Endothelial cell of umbilical vein (primary cell): ENCODE data around the gene INPP5A. TPM values are rescaled to one million over a fixed set of nuclear protein-coding genes. Genes with fewer than 3 reads are reported as not detected.

ENCODE experiments used
- BruUV-seq: library from RNA; stranded (reverse); fragments of 400-500 nt; replicated peaks from 2 replicates; lab custom pipeline; 2021; lab: Mats Ljungman, UMichigan
- CTCF ChIA-PET: fragments of 300-600, 350-600 bp; sonication (Branson Sonifier 250); formaldehyde crosslinking; loops from one replicate; lab custom pipeline; 2021; ENCODE audit warnings: antibody characterized with exemption, inconsistent platforms; lab: Charles Lee
- POLR2A ChIA-PET: fragments of 300-600, 350-600 bp; sonication (Branson Sonifier 250); formaldehyde crosslinking; loops from one replicate; lab custom pipeline; 2021; ENCODE audit warnings: antibody characterized with exemption, inconsistent platforms; lab: Charles Lee
- DNase-seq: peaks from one replicate; pipeline ENCODE4 v3.0.0-alpha.2; 2011; ENCODE audit warnings: low read depth, low spot score
- FAIRE-seq: peaks from 2 replicates; lab custom pipeline; 2011; peaks lifted over from hg19 to GRCh38; lab: Jason Lieb, UNC
- H2AFZ ChIP-seq: 2 replicates; pipeline ENCODE4 v1.6.0; 2012; ENCODE audit warnings: low read depth, low read length, control low read depth, inconsistent platforms
- H3K27ac ChIP-seq: 2 replicates; pipeline ENCODE4 v1.5.1; 2011; ENCODE audit warnings: low read depth, mild to moderate bottlenecking, control low read depth, low read length, moderate library complexity; ENCODE audit not compliant: insufficient read depth
- H3K27me3 ChIP-seq, 2 experiments: 2 replicates each; pipeline versions ENCODE4 v1.6.0 to v1.6.1; 2011; ENCODE audit warnings: low read length in 2 of 2, mixed read lengths in 1 of 2; ENCODE audit not compliant: control insufficient read depth in 2 of 2, insufficient read depth in 2 of 2
- H3K36me3 ChIP-seq, 2 experiments: 2 replicates in 1 of 2; 3 replicates in 1 of 2; pipeline ENCODE4 v1.5.1; 2011; ENCODE audit warnings: low read length in 2 of 2, mild to moderate bottlenecking in 1 of 2, moderate library complexity in 1 of 2; ENCODE audit not compliant: control insufficient read depth in 2 of 2, insufficient read depth in 2 of 2; ENCODE audit errors: extremely low read depth in 1 of 2
- H3K4me1 ChIP-seq: 3 replicates; pipeline ENCODE4 v1.5.1; 2011; ENCODE audit warnings: mild to moderate bottlenecking, low read length; ENCODE audit not compliant: control insufficient read depth, insufficient read depth; ENCODE audit errors: extremely low read depth
- H3K4me2 ChIP-seq: 2 replicates; pipeline ENCODE4 v1.6.1; 2011; ENCODE audit warnings: low read length, control low read depth, mixed read lengths; ENCODE audit not compliant: insufficient read depth
- H3K4me3 ChIP-seq, 3 experiments: fragments of 200-600 bp in 1 of 3; sonication (generic), shearing (Covaris generic) in 1 of 3; replicated peaks in 1 of 3; 2 replicates each; pipeline ENCODE4 v1.5.1; 2011 to 2016; ENCODE audit warnings: control low read depth in 3 of 3, low read length in 3 of 3, mild to moderate bottlenecking in 2 of 3, inconsistent platforms in 1 of 3, low read depth in 1 of 3, moderate library complexity in 1 of 3; ENCODE audit not compliant: insufficient read depth in 1 of 3
- H3K79me2 ChIP-seq: 2 replicates; pipeline ENCODE4 v1.6.0; 2012; ENCODE audit warnings: low read length, inconsistent platforms; ENCODE audit not compliant: control insufficient read depth, insufficient read depth
- H3K9ac ChIP-seq: replicated peaks from 2 replicates; pipeline ENCODE3; 2011; ENCODE audit warnings: low read length, control low read depth; ENCODE audit not compliant: insufficient read depth; ENCODE audit errors: extremely low read depth
- H3K9me1 ChIP-seq: replicated peaks from 3 replicates; pipeline ENCODE4 v1.6.0; 2011; ENCODE audit warnings: mild to moderate bottlenecking, low read length; ENCODE audit not compliant: control insufficient read depth, insufficient read depth; ENCODE audit errors: extremely low read depth
- H3K9me3 ChIP-seq: replicated peaks from 2 replicates; pipeline ENCODE4 v1.5.1; 2012; ENCODE audit warnings: low read length, inconsistent platforms; ENCODE audit not compliant: control insufficient read depth, insufficient read depth
- H4K20me1 ChIP-seq: replicated peaks from 2 replicates; pipeline ENCODE3; 2011; ENCODE audit warnings: mild to moderate bottlenecking, low read length; ENCODE audit not compliant: control insufficient read depth, insufficient read depth; ENCODE audit errors: extremely low read depth
- CTCF ChIP-seq, 2 donors: IDR thresholded peaks; 1 replicate in 1 of 2; 2 replicates in 1 of 2; pipeline ENCODE4 v1.5.1; 2011; ENCODE audit warnings: low read length in 2 of 2, mild to moderate bottlenecking in 2 of 2, moderate library complexity in 2 of 2, control low read depth in 1 of 2, inconsistent platforms in 1 of 2, low read depth in 1 of 2; ENCODE audit not compliant: insufficient read depth in 1 of 2; ENCODE audit errors: extremely low read depth in 1 of 2
- EZH2 ChIP-seq: IDR thresholded peaks from 2 replicates; pipeline ENCODE4 v1.6.1; 2012; ENCODE audit warnings: borderline replicate concordance, low read depth, mild to moderate bottlenecking, moderate library complexity, low read length, inconsistent platforms; ENCODE audit not compliant: severe bottlenecking
- FOS ChIP-seq: IDR thresholded peaks from 2 replicates; pipeline ENCODE4 v1.6.1; 2011; ENCODE audit warnings: mild to moderate bottlenecking, low read length, moderate library complexity, borderline replicate concordance; ENCODE audit not compliant: insufficient read depth
- GATA2 ChIP-seq: IDR thresholded peaks from 2 replicates; pipeline ENCODE4 v1.7.0; 2011; ENCODE audit warnings: low read depth, mild to moderate bottlenecking, moderate library complexity, mixed read lengths, low read length; ENCODE audit not compliant: insufficient read length, insufficient read depth
- JUN ChIP-seq: IDR thresholded peaks from 2 replicates; pipeline ENCODE4 v1.6.1; 2011; ENCODE audit warnings: borderline replicate concordance, low read depth; ENCODE audit not compliant: insufficient read length, insufficient read depth
- MYC ChIP-seq: IDR thresholded peaks from one replicate; pipeline ENCODE4 v1.6.1; 2011; ENCODE audit warnings: mild to moderate bottlenecking, low read depth, low read length
- POLR2A ChIP-seq: IDR thresholded peaks from 2 replicates; pipeline ENCODE4 v1.6.1; 2012; ENCODE audit warnings: low read depth, mild to moderate bottlenecking, control low read depth, low read length
- POLR2AphosphoS5 ChIP-seq: IDR thresholded peaks from 2 replicates; pipeline ENCODE4 v1.6.1; 2012; ENCODE audit warnings: low read depth, mild to moderate bottlenecking, control low read depth, low read length, moderate library complexity; ENCODE audit not compliant: insufficient read depth
- dilution Hi-C: fragments of 300-500 bp; cut with MboI; formaldehyde crosslinking; loops from one replicate; pipeline ENCODE4 v1.15.0; 2019; ENCODE audit warnings: low sequenced_read_pairs; ENCODE audit not compliant: extremely low pct_ligation_motif_present
- intact Hi-C: fragments of 100-400 bp; cut with micrococcal nuclease; formaldehyde crosslinking; loops from one replicate; pipeline ENCODE4 v1.10.0; 2022
- polyA plus RNA-seq, 4 experiments: library from polyadenylated mRNA; depleted of rRNA in 3 of 4; stranded (reverse) in 3 of 4; unstranded in 1 of 4; fragments of >200 nt; gene quantifications; 2 replicates each; pipeline versions ENCODE4 v1.2.1 to v1.2.3, GENCODE V29; 2011 to 2012; ENCODE audit warnings: missing spikeins in 1 of 4
- total RNA-seq: library from RNA; stranded (reverse); gene quantifications from 2 replicates; pipeline ENCODE4 v1.2.3, GENCODE V29; 2021
- TF ChIP-seq, protein P1 (sequence below): IDR thresholded peaks from 2 replicates; pipeline ENCODE4 v1.6.1; 2011; ENCODE audit not compliant: insufficient read depth, insufficient read length

Gene INPP5A
- total and polyA plus RNA-seq, 2 donors (not counting 3 experiments of a cell fraction or from before 2014, with no cell fraction given), result 22.9 to 33.2 TPM

- no peak for FAIRE-seq
- CTCF ChIA-PET, result interaction anchor here (1.3 to 1.4 kb wide), 2 partner anchors 9 to 18 kb away, joined by 3 to 4 read pairs; no protein-coding TSS in a partner anchor
- Histone ChIP-seq H4K20me1 (no peaks in the 10 kb centered on the region), H3K9me3 (no peaks in the 10 kb centered on the region), H3K4me2 (no peak overlapping the region), H3K79me2 (peaks cover 9% of the 10 kb centered on the region), H3K27me3 (no peaks in the 10 kb centered on the region), H3K36me3 (no peaks in the 10 kb centered on the region), H3K27ac (no peak overlapping the region), H3K4me1 (no peaks in the 10 kb centered on the region), H3K9ac (no peak overlapping the region), H3K9me1 (no peaks in the 10 kb centered on the region), H2AFZ (no peak overlapping the region), H3K4me3 (no peak overlapping the region)
- DNase-seq, result no peak
- POLR2A ChIA-PET, result no interaction called here
- no peak for TF ChIP-seq GATA2
- dilution Hi-C loops, result no loop called here
- intact Hi-C loops, result no loop called here
- BruUV-seq, result no TSS peak
These were observed 138.8 kb downstream of the INPP5A start for GRCh38 chr10:132676193-132676891.

DNA sequence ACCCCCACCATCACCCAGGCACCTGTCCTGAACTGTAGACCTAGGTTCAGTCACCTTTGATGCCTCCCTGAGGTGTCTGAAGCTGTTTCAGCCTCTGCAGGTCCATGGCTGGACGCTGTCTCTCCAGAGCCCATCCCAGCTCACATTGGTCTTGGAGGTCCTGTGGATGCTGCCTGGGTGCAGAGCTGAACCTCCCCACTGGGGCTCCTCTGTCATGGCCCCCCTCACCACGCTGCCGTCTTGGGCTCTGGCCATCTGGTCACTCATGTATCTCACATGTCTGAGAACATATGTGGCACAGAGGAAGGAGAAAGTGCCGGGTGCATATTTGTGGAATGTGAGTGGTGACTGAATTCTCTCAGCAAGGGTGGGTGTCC, 139.5 kb downstream of the INPP5A start:
- Histone ChIP-seq H3K4me1 (no peaks in the 10 kb centered on the region), H2AFZ (no peak overlapping the region), H3K4me3 (no peak overlapping the region), H3K9me1 (no peaks in the 10 kb centered on the region), H4K20me1 (no peaks in the 10 kb centered on the region), H3K4me2 (no peak overlapping the region), H3K27me3 (no peaks in the 10 kb centered on the region), H3K27ac (no peak overlapping the region), H3K9me3 (no peaks in the 10 kb centered on the region), H3K9ac (no peak overlapping the region), H3K36me3 (no peaks in the 10 kb centered on the region), H3K79me2 (peaks cover 11% of the 10 kb centered on the region)
- TF ChIP-seq POLR2AphosphoS5, result no peak
- TF ChIP-seq POLR2A, result no peak
- no peak for TF ChIP-seq CTCF (IDR thresholded peaks at IDR 0.05; ENCODE audit: extremely low read depth in 1 of 2, insufficient read depth in 1 of 2, low read depth in 1 of 2, low read length in 2 of 2)
- no peak for TF ChIP-seq FOS
- no peak for TF ChIP-seq MYC
- no peak for TF ChIP-seq EZH2
- no peak for TF ChIP-seq JUN
- no peak for TF ChIP-seq GATA2
- TF ChIP-seq, protein P1, sequence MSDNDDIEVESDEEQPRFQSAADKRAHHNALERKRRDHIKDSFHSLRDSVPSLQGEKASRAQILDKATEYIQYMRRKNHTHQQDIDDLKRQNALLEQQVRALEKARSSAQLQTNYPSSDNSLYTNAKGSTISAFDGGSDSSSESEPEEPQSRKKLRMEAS, result no peak
- dilution Hi-C loops, result no loop called here
- POLR2A ChIA-PET, result no interaction called here
- BruUV-seq, result no TSS peak
- intact Hi-C loops, result no loop called here
- CTCF ChIA-PET, result no interaction called here
- DNase-seq (no peak), FAIRE-seq (no peak)
